ENCODE results near the gene SLC11A1.
A peak's percentile ranks its signal among the peaks of the same experiment; 100 is the strongest.

SLC11A1 gene

GRCh38 chr2:218394298-218395089, 12.4 kb downstream of the SLC11A1 start:
- peak in 1 of 4 experiments; percentile 28 for DNase-seq

- DNase-seq, result no peak
These were observed 13.0 kb downstream of the SLC11A1 start for GRCh38 chr2:218395090-218395444.

- no peak for DNase-seq
These were observed 13.4 kb downstream of the SLC11A1 start for GRCh38 chr2:218395456-218395825.

- peak; percentile 97 to 99 (median 98) for DNase-seq
These were observed 14.0 kb downstream of the SLC11A1 start for GRCh38 chr2:218395826-218396687.

GRCh38 chr2:218396688-218397462, 14.8 kb downstream of the SLC11A1 start:
- DNase-seq, result peak; percentile 67 to 73 (median 70)

GRCh38 chr2:218397463-218397819, 15.4 kb downstream of the SLC11A1 start:
- no peak for DNase-seq

GRCh38 chr2:218397820-218398436, 15.9 kb downstream of the SLC11A1 start:
- DNase-seq, result peak; percentile 86 to 88 (median 88)

GRCh38 chr2:218398437-218399390, 16.6 kb downstream of the SLC11A1 start:
- peak; percentile 62 to 95 (median 91) for DNase-seq

GRCh38 chr2:218399391-218400166, 17.5 kb downstream of the SLC11A1 start, which contains the start of gene CTDSP1:
Gene CTDSP1 (plus strand): TSS chr2:218399868. CDS start chr2:218400091, 223 bp downstream.
- DNase-seq, result peak; percentile 97 to 98 (median 98)

- DNase-seq, result peak; percentile 49 to 66 (median 60)
These were observed 18.3 kb downstream of the SLC11A1 start for GRCh38 chr2:218400167-218400929.

GRCh38 chr2:218400930-218401881, 19.1 kb downstream of the SLC11A1 start:
- DNase-seq, result peak in 2 of 4 experiments; percentile 42 to 53

- DNase-seq, result peak in 3 of 4 experiments; percentile 51 to 63 (median 58)
These were observed 19.8 kb downstream of the SLC11A1 start for GRCh38 chr2:218401890-218402289.

GRCh38 chr2:218402491-218402901, 20.4 kb downstream of the SLC11A1 start:
- peak in 2 of 4 experiments; percentile 14 to 19 for DNase-seq

GRCh38 chr2:218402911-218403411, 20.9 kb downstream of the SLC11A1 start:
- no peak for DNase-seq

- no peak for DNase-seq
These were observed 21.7 kb downstream of the SLC11A1 start for GRCh38 chr2:218403810-218404209.

- DNase-seq, result peak in 2 of 4 experiments; percentile 4 to 10
These were observed 22.4 kb downstream of the SLC11A1 start for GRCh38 chr2:218404351-218405085.

GRCh38 chr2:218405086-218405745, 23.1 kb downstream of the SLC11A1 start:
- DNase-seq, result no peak
